AG08396 (cell line): Measurements from ENCODE around the gene PTPRG.
"Not testable (repeated sequence)": the region's sequence is repeated elsewhere in the genome, so short reads cannot be mapped to it uniquely, and the experiment has no call there.

ENCODE experiments used
- DNase-seq: peaks from one replicate; pipeline ENCODE4 v3.0.0; 2012; ENCODE audit warnings: low spot score, mixed read lengths

PTPRG gene

DNA sequence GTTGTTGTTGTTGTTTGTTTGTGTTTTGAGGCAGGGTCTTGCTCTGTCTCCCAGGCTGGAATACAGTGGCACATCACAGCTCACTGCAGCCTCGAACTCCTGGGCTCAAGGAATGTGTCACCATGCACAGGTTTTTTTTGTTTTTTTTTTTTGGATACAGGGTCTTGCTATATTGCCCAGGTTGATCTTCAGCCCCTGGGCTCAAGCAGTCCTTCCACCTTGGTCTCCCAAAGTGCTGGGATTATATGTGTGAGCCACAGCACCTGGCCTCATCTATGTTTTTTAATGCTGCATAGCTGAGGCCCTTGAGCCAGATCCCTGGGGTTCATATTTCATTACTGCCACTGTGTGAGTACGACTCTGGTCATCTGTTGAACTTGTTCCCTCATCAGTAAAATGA, 459.3 kb downstream of the PTPRG start:
- no peak for DNase-seq

DNA sequence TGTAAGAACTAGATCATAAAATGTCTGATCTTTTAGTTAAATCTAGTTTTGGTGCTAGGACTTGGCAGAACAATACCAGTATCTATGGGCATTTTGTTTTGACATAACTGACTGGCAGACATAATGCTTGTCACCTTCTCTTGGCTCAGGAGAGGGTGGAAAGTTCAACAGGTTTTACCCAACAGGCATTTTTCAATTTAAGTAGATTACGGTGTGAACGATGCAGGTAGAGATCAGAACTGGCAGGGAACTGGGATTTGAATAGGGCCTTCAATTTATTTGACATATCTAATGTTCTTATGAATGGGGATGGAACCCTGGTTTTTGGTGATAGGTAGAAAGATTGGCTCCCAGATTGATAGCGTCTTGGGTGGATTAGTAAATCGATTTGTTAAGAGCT, 460.9 kb downstream of the PTPRG start:
- no peak for DNase-seq

DNA sequence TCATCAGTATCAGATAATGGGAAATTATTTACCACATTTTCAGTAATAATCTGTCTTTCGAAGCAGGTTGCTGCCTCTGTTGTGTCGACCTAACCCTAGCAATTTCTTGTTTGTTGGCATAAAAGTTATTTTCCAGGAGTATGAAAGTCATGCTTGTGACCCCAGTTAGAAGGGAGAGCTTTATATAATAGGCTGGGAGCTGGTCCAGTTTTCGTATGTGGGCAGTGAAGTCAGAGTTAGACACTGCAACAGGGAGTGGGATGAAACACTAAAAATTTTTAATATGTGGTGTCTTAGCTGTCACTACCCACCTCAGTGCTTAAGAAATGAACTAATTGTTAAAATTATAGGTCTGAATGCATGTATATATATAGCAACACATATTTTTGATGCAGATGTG, 463.5 kb downstream of the PTPRG start:
- DNase-seq = no peak

DNA sequence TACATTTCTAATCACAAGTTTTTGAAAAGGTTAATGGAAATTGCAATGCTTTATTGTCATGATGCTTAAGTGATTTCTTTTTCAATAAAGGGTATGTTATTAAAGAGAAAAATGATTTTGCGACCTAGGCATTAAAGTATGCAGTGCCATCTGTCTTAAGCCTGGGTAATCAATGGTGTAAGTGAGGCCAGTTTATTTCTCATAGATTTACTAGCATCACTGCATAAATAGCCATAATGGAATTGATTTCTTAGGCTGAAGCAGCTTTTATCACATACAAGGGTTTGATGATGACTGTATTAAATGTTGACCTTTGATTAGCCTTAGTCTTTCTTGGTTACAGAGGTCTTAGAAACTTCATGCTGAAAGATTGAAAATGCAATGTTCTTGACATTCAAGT, 464.5 kb downstream of the PTPRG start:
- no peak for DNase-seq

DNA sequence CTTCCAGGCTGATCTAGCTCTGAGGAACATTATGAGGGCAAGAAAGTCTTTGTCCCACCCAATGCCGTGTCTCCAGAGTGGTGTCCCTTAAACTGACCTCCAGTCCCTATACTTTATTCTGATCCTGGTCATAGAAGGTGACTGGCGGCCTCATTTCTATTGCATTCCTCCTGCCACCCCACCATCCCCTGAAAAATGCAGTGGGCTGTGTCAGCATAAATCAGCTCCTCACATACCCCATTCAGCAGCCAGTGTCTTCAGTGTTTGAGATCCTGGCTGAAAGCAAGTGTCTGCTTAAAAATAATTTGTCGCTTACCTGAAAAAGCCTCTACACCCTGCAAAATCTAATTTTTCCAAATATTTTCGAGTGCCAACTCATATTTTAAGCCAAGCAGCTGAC, 465.9 kb downstream of the PTPRG start:
- DNase-seq = no peak

DNA sequence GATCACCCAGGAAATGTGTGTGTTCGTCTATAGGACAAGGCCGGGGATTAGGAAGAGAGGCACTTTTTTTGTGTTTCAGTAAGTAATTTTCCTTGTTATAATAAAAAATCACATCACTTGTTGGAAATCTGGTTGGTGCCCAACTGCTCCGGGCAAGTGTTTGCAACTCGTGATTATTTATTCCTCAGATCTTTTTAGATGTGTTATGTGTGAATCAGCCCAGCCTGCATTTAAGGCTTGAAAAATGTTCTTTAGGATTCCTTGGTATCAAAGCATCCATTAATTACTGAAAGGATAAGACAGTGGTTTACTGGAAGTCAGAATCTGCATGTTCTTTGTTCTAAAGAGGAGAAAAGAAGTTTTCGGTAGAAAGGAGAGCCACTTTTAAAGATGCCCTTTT, 466.4 kb downstream of the PTPRG start:
- DNase-seq = no peak

DNA sequence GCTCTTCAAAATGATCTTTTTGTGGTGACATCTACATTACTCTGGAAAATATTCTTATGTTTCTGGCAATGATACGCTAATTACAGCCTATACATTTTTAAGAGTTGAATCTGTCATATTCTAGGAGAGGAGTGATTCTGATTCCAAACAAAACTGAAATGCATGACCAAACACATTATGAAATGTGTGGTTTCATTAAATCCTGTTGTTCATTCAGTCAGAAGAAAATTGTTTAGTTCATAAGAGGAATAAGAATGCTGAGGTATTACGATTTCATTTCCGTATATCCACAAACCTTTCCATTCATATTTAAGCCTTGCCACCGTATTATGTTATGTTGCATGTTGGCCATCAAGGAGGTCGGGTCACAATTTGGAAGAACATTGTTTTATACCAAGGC, 466.9 kb downstream of the PTPRG start:
- DNase-seq = no peak

DNA sequence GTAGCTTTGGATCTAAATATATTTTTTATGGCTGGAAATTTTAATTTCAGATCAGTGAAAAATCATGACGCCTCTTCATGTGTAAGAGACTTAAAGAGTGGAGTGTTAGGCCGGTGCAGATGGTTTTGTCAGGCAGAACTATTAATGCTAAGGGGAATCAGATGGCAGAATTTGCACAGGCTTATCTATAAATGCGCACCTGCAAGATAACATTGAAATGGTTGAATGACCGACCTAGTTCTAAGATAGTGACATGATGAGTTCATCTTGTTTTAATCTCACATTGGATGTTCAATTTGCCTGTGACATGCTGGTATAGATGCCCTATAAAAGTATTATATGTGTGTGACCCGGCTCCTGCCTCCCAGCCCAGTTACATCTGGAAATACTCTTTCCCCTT, 471.4 kb downstream of the PTPRG start:
- no peak for DNase-seq

DNA sequence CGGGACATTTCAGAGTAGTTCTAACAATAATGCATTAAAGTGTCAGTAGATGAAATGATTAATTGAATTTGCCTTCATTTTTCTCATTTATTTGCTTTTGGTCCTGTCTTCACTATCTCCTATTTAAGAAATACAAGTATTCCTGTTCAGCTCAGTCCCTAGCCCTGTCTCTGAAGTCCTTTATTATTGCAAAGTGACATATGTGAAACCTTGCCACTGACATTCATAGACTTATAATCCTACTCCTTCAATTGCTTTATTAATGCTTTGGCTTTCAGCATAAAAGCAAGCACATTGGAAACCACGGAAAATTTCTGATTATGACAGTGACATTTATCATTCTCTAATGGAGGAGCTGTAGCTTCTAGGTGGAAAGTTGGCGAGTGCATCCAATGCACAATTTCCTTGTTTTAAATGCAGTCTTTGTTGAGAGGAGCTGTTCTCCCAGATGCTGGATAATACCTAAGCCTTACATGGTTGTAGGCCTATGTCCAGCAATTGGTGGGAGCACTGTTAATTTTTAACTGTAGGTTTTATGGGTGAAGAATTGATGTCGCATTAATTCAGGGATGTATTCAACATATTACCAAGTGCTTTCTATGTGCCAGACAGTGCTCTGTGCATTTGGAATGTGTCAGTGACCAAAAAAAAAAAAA, 474.2 kb downstream of the PTPRG start:
- no peak for DNase-seq

DNA sequence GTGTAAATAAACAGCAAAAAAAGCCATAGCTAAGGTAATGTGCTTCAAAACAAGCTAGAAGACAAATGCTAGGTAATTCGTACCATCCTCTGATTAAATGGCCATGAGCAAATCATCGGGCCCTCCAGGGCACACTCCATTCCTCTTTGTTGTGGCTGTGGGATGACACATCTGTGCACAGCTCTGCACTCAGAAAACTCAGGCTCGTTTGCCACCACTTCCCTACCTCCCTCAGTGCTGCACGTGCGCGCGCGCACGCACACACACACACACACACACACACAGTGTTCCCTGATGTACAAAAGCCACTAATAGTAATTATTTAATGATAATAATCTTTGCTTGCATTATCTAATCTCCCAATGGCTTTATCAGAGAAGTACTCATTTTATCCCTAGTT, 475.4 kb downstream of the PTPRG start:
- no peak for DNase-seq

DNA sequence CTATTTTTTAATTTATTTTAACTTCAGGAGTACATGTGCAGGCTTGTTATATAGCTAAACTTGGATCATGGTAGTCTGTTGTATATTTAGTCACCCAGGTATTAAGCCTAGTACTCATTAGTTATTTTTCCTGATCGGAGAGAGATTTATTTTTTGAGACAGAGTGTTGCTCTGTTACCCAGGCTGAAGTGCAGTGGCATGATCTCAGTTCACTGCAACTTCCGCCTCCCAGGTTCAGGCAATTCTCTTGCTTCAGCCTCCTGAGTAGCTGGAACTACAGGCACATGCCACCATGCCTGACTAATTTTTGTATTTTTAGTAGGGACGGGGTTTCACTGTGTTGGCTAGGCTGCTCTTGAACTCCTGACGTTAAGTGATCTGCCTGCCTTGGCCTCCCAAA, 477.4 kb downstream of the PTPRG start:
- DNase-seq = not testable (repeated sequence)

DNA sequence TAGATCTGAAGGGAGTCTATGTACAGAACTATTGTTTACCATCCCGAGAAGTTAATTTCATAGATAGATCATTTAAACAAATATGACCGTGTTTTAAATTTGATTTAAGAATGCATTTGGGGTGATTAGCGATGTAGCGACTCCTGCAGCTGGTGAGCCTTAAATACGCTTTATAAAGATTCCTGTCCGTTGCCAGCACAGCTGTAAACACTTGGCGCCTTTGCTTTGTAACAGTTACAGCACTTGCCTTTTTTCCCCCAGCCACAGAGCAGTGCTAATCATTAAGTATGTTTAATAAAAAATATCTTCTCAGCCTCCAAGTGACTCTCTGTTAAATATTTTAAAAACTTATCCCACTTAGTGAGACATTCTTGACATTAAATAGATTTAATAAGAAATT, 478.2 kb downstream of the PTPRG start:
- DNase-seq = no peak

DNA sequence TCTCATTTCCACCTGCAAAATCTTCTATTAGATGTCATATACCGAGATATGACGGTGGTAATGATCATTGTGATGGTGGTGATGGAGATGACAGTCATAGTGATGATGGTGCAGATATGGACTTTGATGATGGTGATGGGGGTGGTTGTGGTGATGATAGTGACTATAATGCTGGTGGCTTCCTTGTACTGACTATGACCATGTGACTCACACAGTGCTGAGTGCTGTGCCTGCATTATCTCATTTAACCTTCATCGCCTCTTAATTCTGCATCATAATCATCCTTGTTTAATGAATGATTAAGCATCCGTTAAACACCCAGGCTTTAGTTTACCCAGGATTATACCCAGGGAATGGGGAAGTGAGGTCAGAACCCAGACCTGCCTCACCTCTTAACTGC, 480.3 kb downstream of the PTPRG start:
- no peak for DNase-seq

DNA sequence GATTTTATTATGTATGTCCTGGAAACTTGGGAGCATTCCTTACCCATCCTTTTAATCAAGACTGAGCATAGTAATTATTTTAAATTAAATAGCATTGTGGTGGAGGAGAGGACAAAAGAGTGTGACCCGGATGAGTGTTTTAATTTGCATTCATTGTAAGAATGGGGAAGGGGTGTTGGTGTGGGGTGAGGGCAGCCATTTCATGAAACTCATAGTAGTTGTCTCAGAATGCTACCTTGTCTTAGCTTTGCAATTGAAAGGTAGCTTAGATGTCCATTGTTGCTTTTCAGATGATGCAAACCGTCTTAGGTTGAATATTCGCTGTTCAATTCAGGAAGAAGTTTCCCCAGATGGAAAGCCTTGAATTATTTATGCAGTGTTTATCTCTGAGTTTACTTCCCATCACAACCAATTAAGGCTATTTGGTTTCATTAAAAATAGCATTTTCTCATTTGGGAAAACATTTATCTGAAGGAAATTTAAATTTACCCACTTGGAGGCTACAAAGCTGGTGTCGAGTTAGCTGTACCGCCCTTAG, 483.6 kb downstream of the PTPRG start:
- DNase-seq = no peak

DNA sequence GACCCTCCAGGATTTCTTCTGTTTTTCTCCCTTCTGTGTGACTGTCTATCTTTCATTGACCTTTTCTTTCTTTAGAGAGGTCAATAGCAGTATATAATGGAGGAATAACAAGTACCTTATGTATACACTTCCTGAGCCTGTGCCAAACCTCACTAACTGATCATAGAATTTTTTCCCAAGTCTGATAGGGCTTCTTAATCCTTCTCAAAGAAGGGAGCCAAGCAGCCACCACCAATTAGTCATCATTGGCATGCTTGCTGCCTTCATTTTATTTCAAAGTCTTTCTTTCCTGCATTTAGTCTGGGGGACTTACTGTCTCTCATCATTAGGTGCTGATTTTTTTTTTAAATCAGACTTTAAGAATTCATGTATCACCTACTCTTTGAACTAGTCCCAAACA, 485.0 kb downstream of the PTPRG start:
- no peak for DNase-seq

DNA sequence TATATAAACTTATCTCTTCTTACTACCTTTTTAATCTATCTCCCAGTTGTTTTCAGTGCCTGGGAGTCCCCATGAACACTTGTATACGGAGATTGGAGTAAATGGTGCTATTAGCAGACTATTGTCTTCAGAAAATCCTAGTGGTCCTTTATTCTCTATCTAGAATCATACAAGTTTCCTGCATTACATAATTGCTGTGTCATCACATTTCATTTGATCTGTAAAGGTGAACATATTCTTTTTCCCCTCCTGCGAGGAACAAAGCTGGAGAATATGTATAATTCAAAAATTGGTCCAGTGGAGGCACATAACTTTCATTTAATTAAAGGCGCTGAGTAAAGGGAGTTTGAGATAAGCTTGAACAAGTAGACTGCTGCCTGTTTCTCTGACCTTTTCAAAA, 487.2 kb downstream of the PTPRG start:
- no peak for DNase-seq

DNA sequence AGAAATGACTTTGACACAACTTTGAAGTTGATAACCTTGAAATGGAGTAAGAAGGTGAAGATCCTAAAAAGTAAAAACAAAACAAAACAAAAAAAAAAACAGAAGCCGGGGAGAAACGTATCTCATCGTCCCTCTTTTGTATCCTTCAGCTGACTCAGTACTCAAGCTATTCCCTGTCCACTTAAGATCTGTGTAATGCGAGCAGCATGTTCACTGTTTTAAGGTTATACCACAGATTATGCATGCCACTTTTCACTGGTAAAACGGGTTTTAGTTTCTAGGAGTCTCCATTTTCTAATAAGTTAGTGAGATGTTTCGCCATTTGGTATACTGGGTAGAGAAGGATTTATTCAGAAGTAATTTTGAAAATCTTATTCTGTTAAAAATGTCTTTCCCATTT, 487.7 kb downstream of the PTPRG start:
- DNase-seq = no peak

DNA sequence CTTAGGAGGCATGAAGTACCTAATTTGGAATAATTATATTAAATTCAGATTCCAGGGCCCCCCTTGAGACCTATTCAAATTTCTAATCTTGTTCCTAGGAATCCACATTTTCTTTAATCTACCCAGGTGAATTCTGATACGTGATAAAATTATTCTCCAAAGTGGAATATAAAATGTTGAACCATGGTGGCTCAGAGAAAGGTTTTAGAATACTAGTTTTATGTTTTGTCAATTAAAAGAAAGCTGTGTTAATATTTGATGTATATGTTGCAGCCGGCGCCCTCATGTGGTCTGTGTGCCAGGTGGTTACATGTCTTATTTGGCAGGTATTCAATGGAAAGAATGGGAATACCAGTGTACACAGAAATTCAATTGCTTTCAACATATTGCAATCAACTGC, 490.1 kb downstream of the PTPRG start:
- no peak for DNase-seq

DNA sequence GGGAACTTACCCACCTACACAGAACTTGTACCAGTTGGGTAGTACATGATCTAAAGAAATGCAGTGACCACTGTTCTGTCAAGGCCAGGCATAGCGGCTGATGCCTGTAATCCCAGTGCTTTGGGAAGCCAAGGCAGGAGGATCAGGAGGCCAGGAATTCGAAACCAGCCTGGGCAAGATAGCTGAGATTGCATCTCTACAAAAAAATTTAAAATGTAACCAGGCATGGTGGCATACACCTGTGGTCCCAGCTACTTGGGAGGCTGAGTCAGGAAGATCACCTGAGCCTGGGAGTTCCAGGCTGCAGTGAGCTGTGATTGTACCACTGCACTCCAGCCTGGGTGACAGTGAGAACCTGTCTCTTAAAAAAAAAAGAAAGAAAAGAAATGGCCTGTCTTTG, 491.0 kb downstream of the PTPRG start:
- DNase-seq = no peak

DNA sequence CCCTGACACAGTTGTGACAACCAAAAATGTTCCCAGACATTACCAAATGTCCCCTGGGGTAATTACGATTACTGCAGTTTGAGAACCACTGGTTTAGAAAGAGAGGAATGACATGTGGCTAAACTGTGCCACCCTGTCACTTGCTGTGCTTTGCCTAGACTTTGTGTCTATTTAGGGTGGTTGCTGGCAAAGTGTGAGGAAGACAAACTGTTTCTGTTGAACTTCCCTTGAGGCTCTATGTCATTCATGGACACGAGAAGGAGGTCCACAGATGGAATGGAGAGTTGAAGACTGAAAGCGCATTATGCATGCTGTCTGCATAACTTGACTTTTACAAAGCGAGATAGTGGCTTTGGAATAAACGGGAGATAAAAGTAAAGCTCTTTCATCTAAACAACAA, 495.3 kb downstream of the PTPRG start:
- DNase-seq = no peak

DNA sequence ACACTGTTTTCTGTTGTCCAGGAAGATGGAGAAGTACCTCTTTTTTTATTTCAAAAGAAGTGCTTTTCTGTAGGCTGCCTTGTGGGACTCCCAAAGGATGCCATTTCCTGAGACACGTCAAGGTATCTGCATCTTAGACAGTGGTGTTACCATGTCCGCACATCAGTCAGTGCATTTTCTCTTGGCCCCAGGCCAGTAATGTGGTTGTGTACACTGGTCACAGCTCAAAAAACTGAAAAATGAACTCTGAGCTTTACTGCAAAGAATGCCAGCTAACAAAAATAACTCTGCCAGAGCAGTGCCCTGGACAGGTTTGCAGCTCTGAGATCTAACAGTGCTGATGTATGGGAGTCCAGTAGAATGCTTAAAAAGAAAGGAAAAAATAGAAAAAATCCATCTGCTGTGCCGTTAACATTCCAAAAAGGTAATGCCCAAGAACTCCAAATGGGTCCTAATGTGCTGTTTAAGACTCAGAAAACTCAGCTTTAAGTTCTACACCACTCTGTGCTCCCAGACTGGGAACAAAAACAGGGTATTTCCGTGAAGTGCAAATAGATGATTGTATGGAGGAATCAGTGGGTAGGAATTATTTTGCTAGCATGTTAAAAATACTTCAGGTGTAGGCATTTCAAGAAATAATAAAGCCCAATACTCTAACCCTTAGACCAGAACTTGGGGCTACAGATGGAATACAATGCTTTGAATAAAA, 496.1 kb downstream of the PTPRG start:
- DNase-seq = no peak

DNA sequence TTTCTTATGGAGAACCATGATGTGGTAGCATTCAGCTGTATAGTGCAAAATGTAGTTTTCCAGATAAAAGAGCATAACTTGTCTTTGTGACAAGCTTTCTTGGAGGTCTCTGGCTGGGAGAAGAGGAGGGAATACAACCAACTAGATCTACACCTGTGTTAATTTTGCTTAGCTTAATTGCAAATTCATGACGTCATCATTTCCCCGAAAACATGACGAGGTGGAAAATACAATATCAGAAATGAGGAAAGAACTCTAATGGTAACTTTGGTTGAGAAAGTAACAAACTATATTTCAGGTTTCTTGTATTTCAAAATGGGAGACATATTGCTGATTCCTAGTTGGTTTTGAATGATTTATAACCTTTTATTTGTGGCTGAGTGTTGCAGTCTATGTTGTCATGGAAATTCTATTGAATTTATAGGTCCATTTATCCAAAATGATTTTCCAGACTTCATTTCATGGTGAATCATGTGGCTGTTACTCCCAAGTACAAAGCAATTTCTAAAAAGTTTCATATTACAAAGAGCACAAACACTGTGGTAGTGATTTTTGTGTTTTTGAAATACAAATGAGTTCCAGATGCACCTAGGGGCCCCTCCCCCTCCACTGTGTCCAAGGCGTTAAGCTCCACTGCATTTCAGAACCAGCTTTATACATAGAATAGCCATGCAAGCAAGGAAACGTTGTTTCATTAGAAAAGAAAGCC, 504.8 kb downstream of the PTPRG start:
- no peak for DNase-seq

DNA sequence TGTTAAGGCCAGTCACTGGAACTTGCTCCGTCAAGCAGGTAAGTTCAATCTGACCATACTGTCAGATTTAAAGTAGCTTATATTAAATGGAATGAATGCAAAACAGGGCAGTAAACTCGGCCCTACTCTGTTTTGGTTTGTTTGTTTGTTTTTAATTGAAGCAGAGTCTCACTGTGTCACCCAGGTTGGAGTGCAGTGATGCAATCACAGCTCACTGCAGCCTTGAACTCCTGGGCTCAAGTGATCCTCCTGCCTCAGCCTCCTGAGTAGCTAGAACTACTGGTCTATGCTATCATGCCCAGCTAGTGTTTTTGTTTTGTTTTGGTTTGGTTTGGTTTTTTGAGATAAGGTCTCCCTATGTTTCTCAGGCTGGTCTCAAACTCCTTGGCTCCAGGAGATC, 507.0 kb downstream of the PTPRG start:
- DNase-seq = no peak
